Esophagus (tissue), 2 donors: ENCODE data around the gene TCP11L1. TPM values are rescaled to one million over a fixed set of nuclear protein-coding genes. Genes with fewer than 3 reads are reported as not detected.

ENCODE experiments used
- H3K27ac ChIP-seq, 2 donors: one replicate each; pipeline ENCODE4 v1.5.1; 2013; ENCODE audit warnings: low read depth in 2 of 2, mild to moderate bottlenecking in 2 of 2, inconsistent platforms in 1 of 2, low read length in 1 of 2, moderate library complexity in 1 of 2
- H3K27me3 ChIP-seq, 2 donors: one replicate each; pipeline ENCODE4 v1.6.1; 2013; ENCODE audit warnings: low read length in 2 of 2, control low read depth in 1 of 2, mild to moderate bottlenecking in 1 of 2; ENCODE audit not compliant: insufficient read depth in 2 of 2, control insufficient read depth in 1 of 2
- H3K36me3 ChIP-seq, 2 donors: one replicate each; pipeline ENCODE4 v1.6.1; 2013; ENCODE audit warnings: low read length in 1 of 2; ENCODE audit not compliant: control insufficient read depth in 2 of 2, insufficient read depth in 2 of 2
- H3K4me1 ChIP-seq, 2 donors: one replicate each; pipeline ENCODE4 v1.6.1; 2013; ENCODE audit warnings: low read length in 1 of 2; ENCODE audit not compliant: control insufficient read depth in 2 of 2, insufficient read depth in 2 of 2
- H3K4me3 ChIP-seq, 2 donors: one replicate each; pipeline ENCODE4 v1.5.1; 2013; ENCODE audit warnings: low read length in 2 of 2, mild to moderate bottlenecking in 2 of 2, low read depth in 1 of 2, moderate library complexity in 1 of 2
- H3K9me3 ChIP-seq, 2 donors: one replicate each; pipeline ENCODE4 v1.6.1; 2013; ENCODE audit warnings: mild to moderate bottlenecking in 2 of 2, low read depth in 1 of 2, low read length in 1 of 2, moderate library complexity in 1 of 2; ENCODE audit not compliant: control insufficient read depth in 2 of 2, insufficient read depth in 1 of 2
- WGBS, 2 donors: extraction: QIAGEN DNeasy Blood & Tissue Kit; methylation state at CpG; one replicate each; pipeline ENCODE4 v1.1.7; 2013; 5-methylcytosine and 5-hydroxymethylcytosine counted together
- polyA plus RNA-seq, 2 donors: library from polyadenylated mRNA; stranded (reverse); fragments of 200-250 nt; gene quantifications; one replicate each; pipeline ENCODE4 v1.2.3, GENCODE V29; 2013
- donor health status: healthy with polysubstance abuse.
- donor health status: Bipolar disorder and iron deficiency.

TCP11L1 gene
- polyA plus RNA-seq, 2 donors, result 2.4 to 3.3 TPM

DNA sequence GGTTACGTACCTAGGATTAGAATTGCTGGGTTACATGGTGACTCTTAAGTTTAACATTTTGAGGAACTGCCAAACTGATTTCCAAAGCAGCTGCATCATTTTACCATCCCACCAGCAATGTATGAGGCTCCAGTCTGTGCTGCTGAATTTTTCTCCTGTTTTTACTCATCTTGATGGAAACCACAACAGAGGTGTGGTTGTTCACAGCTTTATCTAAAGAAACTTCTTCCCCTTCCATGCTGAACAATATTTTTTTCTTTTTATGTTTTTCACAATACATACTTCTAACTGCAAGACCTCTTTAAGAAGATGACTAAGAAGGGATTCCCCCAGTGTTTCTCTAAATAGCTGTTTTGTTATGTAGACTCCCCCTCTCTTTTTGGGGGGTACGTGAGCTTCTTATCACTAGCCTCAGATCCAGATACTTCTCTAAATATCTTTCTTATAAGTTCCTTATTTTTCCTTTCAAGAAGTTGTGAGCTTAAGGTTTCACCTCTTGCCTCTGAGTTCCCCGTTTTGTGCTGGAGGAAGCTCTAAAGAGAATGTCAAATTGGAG is 24.0 kb downstream of the TCP11L1 start:
- Histone ChIP-seq H3K27me3 (no peaks in the 10 kb centered on the region), H3K4me3 (no peak overlapping the region), H3K36me3 (peaks cover 4 to 14% of the 10 kb centered on the region in 2 donors), H3K27ac (peak overlapping the region in 1 of 2 donors; percentile 83), H3K4me1 (peaks cover 0 to 10% of the 10 kb centered on the region in 2 donors), H3K9me3 (no peaks in the 10 kb centered on the region)
- WGBS, 2 donors, result 36 to 56% methylated on average over 3 of the region's 3 CpGs

- WGBS, 2 donors, result 29 to 43% methylated on average over 11 of the region's 11 CpGs
- Histone ChIP-seq H3K36me3 (peaks cover 4 to 20% of the 10 kb centered on the region in 2 donors), H3K9me3 (no peaks in the 10 kb centered on the region), H3K4me1 (peaks cover 0 to 10% of the 10 kb centered on the region in 2 donors), H3K27me3 (no peaks in the 10 kb centered on the region), H3K27ac (peak overlapping the region; percentile 70 to 83), H3K4me3 (no peak overlapping the region)
These were observed 24.9 kb downstream of the TCP11L1 start for GRCh38 chr11:33064033-33064825.

GRCh38 chr11:33064866-33065265 is 25.5 kb downstream of the TCP11L1 start:
- no peak overlapping the region for H3K4me3 ChIP-seq
- 80 to 84% methylated on average over 5 of the region's 5 CpGs for WGBS, 2 donors
- H3K9me3 ChIP-seq, result no peaks in the 10 kb centered on the region
- H3K4me1 ChIP-seq, result peaks cover 0 to 10% of the 10 kb centered on the region in 2 donors
- H3K36me3 ChIP-seq, result peaks cover 4 to 20% of the 10 kb centered on the region in 2 donors
- H3K27me3 ChIP-seq, result no peaks in the 10 kb centered on the region
- H3K27ac ChIP-seq, result peak overlapping the region in 1 of 2 donors; percentile 70

GRCh38 chr11:33065445-33066178 is 26.2 kb downstream of the TCP11L1 start:
- Histone ChIP-seq H3K4me1 (peaks cover 0 to 7% of the 10 kb centered on the region in 2 donors), H3K27ac (no peak overlapping the region), H3K36me3 (peaks cover 4 to 20% of the 10 kb centered on the region in 2 donors), H3K9me3 (no peaks in the 10 kb centered on the region), H3K27me3 (no peaks in the 10 kb centered on the region), H3K4me3 (no peak overlapping the region)
- 63 to 67% methylated on average over 22 of the region's 22 CpGs for WGBS, 2 donors

DNA sequence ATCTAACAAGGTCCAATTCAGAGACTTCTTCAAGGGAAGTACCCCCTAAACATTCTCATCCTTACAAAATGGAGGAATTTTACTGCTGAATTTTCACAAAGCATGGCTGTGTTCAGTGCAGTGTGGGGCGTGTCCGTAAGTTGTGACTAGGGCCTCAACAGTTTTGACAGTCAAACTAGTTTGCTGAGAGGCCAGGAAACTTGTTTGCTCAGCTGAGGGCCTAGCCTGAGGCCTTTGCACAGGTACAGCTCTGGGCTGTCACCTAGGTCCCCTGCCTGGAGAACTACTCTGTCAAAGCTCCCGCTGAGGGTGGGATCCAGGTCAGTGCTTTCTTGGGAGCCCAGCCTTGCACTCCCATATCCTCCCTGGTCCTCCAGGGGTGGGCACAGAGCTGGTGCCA is 27.9 kb downstream of the TCP11L1 start:
- H3K4me1 ChIP-seq, result peaks cover 0 to 7% of the 10 kb centered on the region in 2 donors
- H3K27ac ChIP-seq, result no peak overlapping the region
- no peak overlapping the region for H3K4me3 ChIP-seq
- 84 to 91% methylated on average over 3 of the region's 3 CpGs for WGBS, 2 donors
- no peaks in the 10 kb centered on the region for H3K27me3 ChIP-seq
- no peaks in the 10 kb centered on the region for H3K9me3 ChIP-seq
- H3K36me3 ChIP-seq, result peaks cover 5 to 25% of the 10 kb centered on the region in 2 donors

GRCh38 chr11:33068611-33069340 is 29.4 kb downstream of the TCP11L1 start:
- no peak overlapping the region for H3K4me3 ChIP-seq
- H3K27ac ChIP-seq, result no peak overlapping the region
- H3K36me3 ChIP-seq, result peaks cover 11 to 31% of the 10 kb centered on the region in 2 donors
- peaks cover 0 to 7% of the 10 kb centered on the region in 2 donors for H3K4me1 ChIP-seq
- no peaks in the 10 kb centered on the region for H3K9me3 ChIP-seq
- H3K27me3 ChIP-seq, result no peaks in the 10 kb centered on the region
- WGBS, 2 donors, result 95 to 98% methylated on average over 17 of the region's 17 CpGs

GRCh38 chr11:33072465-33072864 is 33.1 kb downstream of the TCP11L1 start:
- no peaks in the 10 kb centered on the region for H3K27me3 ChIP-seq
- peaks cover 13 to 38% of the 10 kb centered on the region in 2 donors for H3K36me3 ChIP-seq
- no peak overlapping the region for H3K27ac ChIP-seq
- WGBS, 2 donors, result 88 to 90% methylated on average over 8 of the region's 8 CpGs
- H3K4me3 ChIP-seq, result no peak overlapping the region
- no peaks in the 10 kb centered on the region for H3K9me3 ChIP-seq
- peaks cover 0 to 1% of the 10 kb centered on the region in 2 donors for H3K4me1 ChIP-seq

DNA sequence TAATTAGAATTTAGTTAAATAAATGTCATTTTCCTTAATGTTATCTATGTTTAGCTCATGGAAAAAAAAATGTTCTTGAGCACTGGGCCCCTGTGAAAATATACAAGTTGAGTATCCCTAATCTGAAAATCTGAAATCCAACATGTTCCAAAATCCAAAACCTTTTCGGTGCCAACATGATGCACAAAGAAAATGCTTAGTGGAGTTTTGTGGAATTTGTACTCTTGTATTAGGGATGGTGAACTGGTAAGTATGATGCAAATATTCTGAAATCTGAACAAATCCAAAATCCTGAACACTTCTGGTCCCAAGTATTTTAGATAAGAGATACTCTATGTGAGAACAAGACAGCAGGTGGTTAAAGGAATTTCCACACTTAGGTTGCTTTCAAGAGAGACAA is 44.5 kb downstream of the TCP11L1 start:
- Histone ChIP-seq H3K4me1 (no peaks in the 10 kb centered on the region), H3K27me3 (no peaks in the 10 kb centered on the region), H3K9me3 (no peaks in the 10 kb centered on the region), H3K36me3 (peaks cover 3% of the 10 kb centered on the region in 2 donors), H3K27ac (no peak overlapping the region), H3K4me3 (no peak overlapping the region)
- WGBS, 2 donors, result 90 to 99% methylated on average over 1 of the region's 1 CpG

- Histone ChIP-seq H3K4me1 (no peaks in the 10 kb centered on the region), H3K27me3 (no peaks in the 10 kb centered on the region), H3K4me3 (no peak overlapping the region), H3K27ac (no peak overlapping the region), H3K36me3 (peaks cover 0 to 3% of the 10 kb centered on the region in 2 donors), H3K9me3 (no peaks in the 10 kb centered on the region)
- 86 to 93% methylated on average over 1 of the region's 1 CpG for WGBS, 2 donors
These were observed 46.6 kb downstream of the TCP11L1 start for GRCh38 chr11:33086017-33086416.
